H1 (cell line): ENCODE measurements around the gene PFKP. TPM values are rescaled to one million over a fixed set of nuclear protein-coding genes. Genes with fewer than 3 reads are reported as not detected.

Source experiments
- CTCF ChIA-PET: fragments of 300-600 bp; sonication (Branson Sonifier 250); formaldehyde crosslinking; loops from one replicate; lab custom pipeline; 2021; ENCODE audit not compliant: partially characterized antibody; lab: Charles Lee
- POLR2A ChIA-PET: fragments of 300-600 bp; sonication (Branson Sonifier 250); formaldehyde crosslinking; loops from one replicate; lab custom pipeline; 2021; ENCODE audit warnings: inconsistent platforms; ENCODE audit not compliant: partially characterized antibody; lab: Charles Lee
- DNase-seq, 2 experiments: peaks; one replicate each; pipeline versions ENCODE4 v3.0.0 to v3.0.0-alpha.2; 2010 to 2022; ENCODE audit warnings: low spot score in 2 of 2, low read depth in 1 of 2, mixed read lengths in 1 of 2
- FAIRE-seq: peaks from 2 replicates; lab custom pipeline; 2011; peaks lifted over from hg19 to GRCh38; lab: Jason Lieb, UNC
- H2AFZ ChIP-seq: 2 replicates; pipeline ENCODE4 v1.8.1; 2012; ENCODE audit warnings: low read length, inconsistent platforms
- H2AK5ac ChIP-seq: 2 replicates; pipeline ENCODE4 v1.6.1; 2013; ENCODE audit warnings: low read depth, low read length
- H2BK120ac ChIP-seq: replicated peaks from 2 replicates; pipeline ENCODE3; 2013; ENCODE audit warnings: low read depth, low read length, inconsistent platforms
- H2BK12ac ChIP-seq: 2 replicates; pipeline ENCODE4 v1.6.1; 2013; ENCODE audit warnings: low read depth, low read length
- H2BK15ac ChIP-seq: 2 replicates; pipeline ENCODE4 v1.6.1; 2013; ENCODE audit warnings: low read length
- H2BK20ac ChIP-seq: 2 replicates; pipeline ENCODE4 v1.6.1; 2013; ENCODE audit warnings: low read length
- H2BK5ac ChIP-seq: 2 replicates; pipeline ENCODE4 v1.6.1; 2013; ENCODE audit warnings: low read depth, low read length
- H3K14ac ChIP-seq: 2 replicates; pipeline ENCODE4 v1.6.1; 2013; ENCODE audit warnings: inconsistent platforms; ENCODE audit not compliant: insufficient read length
- H3K18ac ChIP-seq: 2 replicates; pipeline ENCODE4 v1.6.1; 2013; ENCODE audit warnings: low read length; ENCODE audit errors: extremely low read depth
- H3K23ac ChIP-seq: 2 replicates; pipeline ENCODE4 v1.6.1; 2013; ENCODE audit warnings: inconsistent platforms; ENCODE audit not compliant: insufficient read length
- H3K23me2 ChIP-seq: 2 replicates; pipeline ENCODE4 v1.6.1; 2013; ENCODE audit warnings: low read depth, low read length
- H3K27ac ChIP-seq: 2 replicates; pipeline ENCODE4 v1.6.1; 2011; ENCODE audit warnings: low read depth, low read length, inconsistent platforms
- H3K27me3 ChIP-seq, 4 experiments: replicated peaks in 1 of 4; 1 replicate in 1 of 4; 2 replicates in 3 of 4; pipeline versions ENCODE4 v1.6.1 to v1.8.1; 2011 to 2013; ENCODE audit warnings: low read length in 3 of 4, mild to moderate bottlenecking in 3 of 4, inconsistent platforms in 2 of 4, mixed read lengths in 2 of 4, moderate library complexity in 1 of 4; ENCODE audit not compliant: control insufficient read depth in 3 of 4, insufficient read depth in 3 of 4; ENCODE audit errors: extremely low read depth in 1 of 4
- H3K36me3 ChIP-seq, 4 experiments: 2 replicates each; pipeline versions ENCODE4 v1.6.1 to v1.8.1; 2011 to 2013; ENCODE audit warnings: mild to moderate bottlenecking in 4 of 4, low read length in 3 of 4, moderate library complexity in 2 of 4, control low read depth in 1 of 4, inconsistent platforms in 1 of 4; ENCODE audit not compliant: insufficient read depth in 4 of 4, control insufficient read depth in 2 of 4
- H3K4ac ChIP-seq: replicated peaks from 2 replicates; pipeline ENCODE3; 2013; ENCODE audit warnings: low read length, low read depth, mixed read lengths, inconsistent platforms; ENCODE audit not compliant: insufficient read length
- H3K4me1 ChIP-seq, 4 experiments: replicated peaks in 1 of 4; 1 replicate in 1 of 4; 2 replicates in 3 of 4; pipeline versions ENCODE4 v1.6.1 to v1.8.1; 2011 to 2013; ENCODE audit warnings: low read length in 3 of 4, inconsistent platforms in 2 of 4, mixed read lengths in 1 of 4; ENCODE audit not compliant: insufficient read depth in 4 of 4, control insufficient read depth in 3 of 4
- H3K4me2 ChIP-seq, 2 experiments: 2 replicates each; pipeline versions ENCODE4 v1.6.1 to v1.8.1; 2011 to 2013; ENCODE audit warnings: low read depth in 2 of 2, low read length in 2 of 2, control low read depth in 1 of 2, inconsistent platforms in 1 of 2, mild to moderate bottlenecking in 1 of 2; ENCODE audit not compliant: insufficient read depth in 1 of 2
- H3K4me3 ChIP-seq, 4 experiments: fragments of 200-600, 300-600 bp in 1 of 4; sonication (generic), shearing (Covaris generic), sonication (Bioruptor Twin) in 1 of 4; 2 replicates each; pipeline versions ENCODE4 v1.5.1 to v1.8.1; 2011 to 2016; ENCODE audit warnings: low read length in 4 of 4, low read depth in 3 of 4, control low read depth in 2 of 4, inconsistent platforms in 2 of 4, mild to moderate bottlenecking in 2 of 4, mixed read lengths in 1 of 4, moderate library complexity in 1 of 4; ENCODE audit not compliant: insufficient read depth in 2 of 4; ENCODE audit errors: extremely low read depth in 1 of 4
- H3K56ac ChIP-seq: replicated peaks from 2 replicates; pipeline ENCODE3; 2013; ENCODE audit warnings: low read depth, mild to moderate bottlenecking, mixed read lengths, low read length, inconsistent platforms; ENCODE audit not compliant: insufficient read length
- H3K79me1 ChIP-seq: 2 replicates; pipeline ENCODE4 v1.6.1; 2013; ENCODE audit warnings: low read depth, low read length, control low read depth
- H3K79me2 ChIP-seq, 2 experiments: 2 replicates each; pipeline versions ENCODE4 v1.6.1 to v1.8.1; 2012 to 2013; ENCODE audit warnings: low read length in 2 of 2, mild to moderate bottlenecking in 2 of 2, inconsistent platforms in 1 of 2; ENCODE audit not compliant: insufficient read depth in 2 of 2, control insufficient read depth in 1 of 2
- H3K9ac ChIP-seq, 4 experiments: replicated peaks in 1 of 4; 1 replicate in 1 of 4; 2 replicates in 3 of 4; pipeline versions ENCODE4 v1.6.1 to v1.8.1; 2011 to 2013; ENCODE audit warnings: low read depth in 3 of 4, low read length in 3 of 4, control low read depth in 2 of 4, mild to moderate bottlenecking in 2 of 4, moderate library complexity in 2 of 4, inconsistent platforms in 1 of 4; ENCODE audit errors: extremely low read depth in 1 of 4
- H3K9me3 ChIP-seq, 2 experiments: 2 replicates each; pipeline versions ENCODE4 v1.6.1 to v1.8.1; 2012 to 2013; ENCODE audit warnings: mild to moderate bottlenecking in 2 of 2, moderate library complexity in 2 of 2, control low read depth in 1 of 2, inconsistent platforms in 1 of 2, low read depth in 1 of 2, low read length in 1 of 2, mixed read lengths in 1 of 2; ENCODE audit not compliant: insufficient read depth in 2 of 2
- H4K20me1 ChIP-seq, 2 experiments: replicated peaks in 1 of 2; 2 replicates each; pipeline versions ENCODE3 to v1.8.1; 2011 to 2013; ENCODE audit warnings: inconsistent platforms in 2 of 2, low read length in 2 of 2, mild to moderate bottlenecking in 1 of 2; ENCODE audit not compliant: insufficient read depth in 2 of 2, control insufficient read depth in 1 of 2
- H4K5ac ChIP-seq: 2 replicates; pipeline ENCODE4 v1.6.1; 2013; ENCODE audit warnings: low read length, low read depth, mixed read lengths, inconsistent platforms; ENCODE audit not compliant: insufficient read length
- H4K8ac ChIP-seq: 2 replicates; pipeline ENCODE4 v1.8.0; 2013; ENCODE audit warnings: mild to moderate bottlenecking, moderate library complexity, low read length, inconsistent platforms; ENCODE audit not compliant: insufficient read depth; ENCODE audit errors: extremely low read depth
- H4K91ac ChIP-seq: replicated peaks from 2 replicates; pipeline ENCODE3; 2013; ENCODE audit warnings: low read length, mixed read lengths, inconsistent platforms; ENCODE audit not compliant: insufficient read length
- BACH1 ChIP-seq: IDR thresholded peaks from 2 replicates; pipeline ENCODE4 v1.6.1; 2012; ENCODE audit warnings: low read length, improper control_type of control experiment
- CEBPB ChIP-seq: IDR thresholded peaks from 2 replicates; pipeline ENCODE4 v1.6.1; 2012; ENCODE audit warnings: low read depth, low read length
- CHD2 ChIP-seq: IDR thresholded peaks from 2 replicates; pipeline ENCODE4 v1.6.1; 2012; ENCODE audit warnings: low read length, improper control_type of control experiment
- EZH2 ChIP-seq: fragments of 200-600 bp; sonication (generic); IDR thresholded peaks from 2 replicates; pipeline ENCODE4 v1.7.1; 2012; ENCODE audit warnings: low read depth, mild to moderate bottlenecking, moderate library complexity, low read length, inconsistent platforms; ENCODE audit not compliant: severe bottlenecking
- JUND ChIP-seq: IDR thresholded peaks from 2 replicates; pipeline ENCODE4 v1.6.1; 2011; ENCODE audit warnings: mild to moderate bottlenecking, improper control_type of control experiment, low read length
- MAFK ChIP-seq: IDR thresholded peaks from 2 replicates; pipeline ENCODE4 v1.6.1; 2012; ENCODE audit warnings: low read depth, mild to moderate bottlenecking, improper control_type of control experiment, low read length
- SRF ChIP-seq: IDR thresholded peaks from 2 replicates; pipeline ENCODE4 v1.6.1; 2011; ENCODE audit warnings: mild to moderate bottlenecking, low read depth, low read length, moderate library complexity
- WGBS, 2 experiments: shearing (Covaris generic) in 1 of 2; methylation state at CpG; one replicate each; pipeline versions ENCODE4 v1.1.6 to v1.1.7; 2013 to 2015; ENCODE audit warnings: low lambda C conversion rate in 2 of 2, mixed read lengths in 2 of 2, inconsistent platforms in 1 of 2, low coverage in 1 of 2, missing lambda C conversion rate in 1 of 2; ENCODE audit not compliant: insufficient replicate concordance in 2 of 2, insufficient coverage in 1 of 2, insufficient read length in 1 of 2; ENCODE audit errors: extremely low coverage in 1 of 2, missing lambda C conversion rate in 1 of 2; 5-methylcytosine and 5-hydroxymethylcytosine counted together
- polyA plus RNA-seq, 7 experiments: library from polyadenylated mRNA; depleted of rRNA in 3 of 7; stranded (reverse) in 5 of 7; unstranded in 2 of 7; fragments of >200 nt in 5 of 7; fragments of 200-250 nt in 2 of 7; gene quantifications; 1 replicate in 5 of 7; 2 replicates in 1 of 7; 4 replicates in 1 of 7; pipeline versions ENCODE4 v1.2.1 to v1.2.3, GENCODE V29; 2011 to 2013; ENCODE audit warnings: missing spikeins in 2 of 7, mixed read lengths in 2 of 7
- total RNA-seq: library from RNA; stranded (reverse); fragmentation: NEBNext Ultra II Directional; extraction: Animal tissue kit (Norgen Biotek cat#: 25700); gene quantifications from 2 replicates; pipeline ENCODE4 v1.2.1, GENCODE V29; 2021

The PFKP gene
- total and polyA plus RNA-seq, 2 of the 8 experiments (the other 6 are each of a cell fraction or from before 2014, with no cell fraction given) = 51.2 to 128 TPM

GRCh38 chr10:3148041-3148440 lies 80.7 kb downstream of the PFKP start:
- Histone ChIP-seq H2BK20ac (no peak overlapping the region), H2BK120ac (no peak overlapping the region), H3K36me3 (peaks cover 2 to 24% (median 10%) of the 10 kb centered on the region in 4 experiments; a peak in 5 of 8 replicates), H3K9ac (no peak overlapping the region), H3K27ac (no peak overlapping the region), H4K5ac (no peak overlapping the region), H2AK5ac (no peak overlapping the region), H2BK12ac (no peak overlapping the region), H3K23me2 (no peaks in the 10 kb centered on the region), H3K4ac (no peak overlapping the region), H2AFZ (no peak overlapping the region), H4K20me1 (peaks cover 0 to 2% of the 10 kb centered on the region in 2 experiments), H3K4me2 (no peak overlapping the region), H3K9me3 (no peaks in the 10 kb centered on the region), H3K14ac (no peak overlapping the region), H3K4me1 (no peaks in the 10 kb centered on the region), H2BK5ac (no peak overlapping the region), H4K91ac (no peak overlapping the region), H3K4me3 (no peak overlapping the region), H2BK15ac (no peak overlapping the region), H3K18ac (no peak overlapping the region), H3K79me2 (no peaks in the 10 kb centered on the region), H3K56ac (no peak overlapping the region), H3K23ac (no peak overlapping the region), H4K8ac (no peak overlapping the region), H3K79me1 (no peaks in the 10 kb centered on the region), H3K27me3 (no peaks in the 10 kb centered on the region)
- 86% methylated on average over 17 of the region's 17 CpGs; no CpG with 5 or more reads in 1 of the 2 experiments for WGBS, 2 experiments
- no peak for DNase-seq
- POLR2A ChIA-PET = interaction anchor here (1.8 kb wide), 1 partner anchor 17 kb away, joined by 5 read pairs; no protein-coding TSS in a partner anchor
- CTCF ChIA-PET = interaction anchor here (1.2 to 1.5 kb wide), 2 partner anchors 10 kb away, joined by 3 to 4 read pairs; no protein-coding TSS in a partner anchor
- no peak for FAIRE-seq
- no peak for TF ChIP-seq JUND
- no peak for TF ChIP-seq BACH1
- TF ChIP-seq MAFK = no peak
- no peak for TF ChIP-seq EZH2
- TF ChIP-seq CHD2 = no peak
- TF ChIP-seq SRF = no peak
- TF ChIP-seq CEBPB = no peak
